Common myeloid progenitor, CD34-positive (primary cell): Measurements from ENCODE around the gene RSF1.

Source experiments
- CTCF ChIA-PET: fragments of 350-600 bp; sonication (Branson Sonifier 250); formaldehyde crosslinking; loops from one replicate; lab custom pipeline; 2021; ENCODE audit warnings: antibody characterized with exemption; lab: Charles Lee
- POLR2A ChIA-PET: fragments of 350-600 bp; sonication (Branson Sonifier 250); formaldehyde crosslinking; loops from one replicate; lab custom pipeline; 2021; ENCODE audit warnings: antibody characterized with exemption; lab: Charles Lee
- DNase-seq, 3 donors: peaks; one replicate each; pipeline versions ENCODE4 v3.0.0 to v3.0.0-alpha.2; 2013
- H3K27ac ChIP-seq, 2 experiments: 1 replicate in 1 of 2; 2 replicates in 1 of 2; pipeline ENCODE4 v1.7.0; 2013; ENCODE audit warnings: inconsistent platforms in 2 of 2, low read length in 2 of 2, mild to moderate bottlenecking in 2 of 2, low read depth in 1 of 2, moderate library complexity in 1 of 2; ENCODE audit not compliant: severe bottlenecking in 2 of 2, insufficient read depth in 1 of 2, poor library complexity in 1 of 2
- H3K27me3 ChIP-seq, 5 experiments: replicated peaks in 2 of 5; 1 replicate in 3 of 5; 2 replicates in 2 of 5; pipeline versions ENCODE4 v1.6.1 to v1.7.0; 2013; ENCODE audit warnings: low read length in 4 of 5, mild to moderate bottlenecking in 2 of 5, moderate library complexity in 2 of 5, inconsistent platforms in 1 of 5; ENCODE audit not compliant: insufficient read depth in 5 of 5, control insufficient read depth in 4 of 5
- H3K36me3 ChIP-seq, 4 experiments: 1 replicate in 2 of 4; 2 replicates in 2 of 4; pipeline versions ENCODE4 v1.6.1 to v1.7.0; 2013; ENCODE audit warnings: low read length in 3 of 4, control low read depth in 1 of 4, mild to moderate bottlenecking in 1 of 4; ENCODE audit not compliant: control insufficient read depth in 4 of 4, insufficient read depth in 4 of 4
- H3K4me1 ChIP-seq, 4 experiments: 1 replicate in 3 of 4; 2 replicates in 1 of 4; pipeline versions ENCODE4 v1.6.1 to v1.7.1; 2013; ENCODE audit warnings: low read length in 3 of 4, mild to moderate bottlenecking in 3 of 4, control low read depth in 1 of 4, inconsistent platforms in 1 of 4, moderate library complexity in 1 of 4; ENCODE audit not compliant: control insufficient read depth in 4 of 4, insufficient read depth in 4 of 4; ENCODE audit errors: control extremely low read depth in 1 of 4
- H3K4me3 ChIP-seq, 7 experiments: 1 replicate in 4 of 7; 2 replicates in 3 of 7; pipeline versions ENCODE4 v1.5.1 to v1.7.0; 2013; ENCODE audit warnings: mild to moderate bottlenecking in 7 of 7, low read length in 6 of 7, moderate library complexity in 6 of 7, inconsistent platforms in 2 of 7, low read depth in 2 of 7, control low read depth in 1 of 7; ENCODE audit not compliant: insufficient read depth in 4 of 7, control insufficient read depth in 1 of 7; ENCODE audit errors: extremely low read depth in 1 of 7
- H3K9me3 ChIP-seq, 5 experiments: 1 replicate in 4 of 5; 2 replicates in 1 of 5; pipeline versions ENCODE4 v1.6.1 to v1.7.1; 2013; ENCODE audit warnings: low read length in 4 of 5, mild to moderate bottlenecking in 2 of 5, inconsistent platforms in 1 of 5, low read depth in 1 of 5, moderate library complexity in 1 of 5; ENCODE audit not compliant: control insufficient read depth in 4 of 5, insufficient read depth in 2 of 5; ENCODE audit errors: control extremely low read depth in 1 of 5
- WGBS: methylation state at CpG from one replicate; pipeline ENCODE4 v1.1.5; 2013; ENCODE audit not compliant: insufficient coverage; 5-methylcytosine and 5-hydroxymethylcytosine counted together

RSF1 gene

DNA sequence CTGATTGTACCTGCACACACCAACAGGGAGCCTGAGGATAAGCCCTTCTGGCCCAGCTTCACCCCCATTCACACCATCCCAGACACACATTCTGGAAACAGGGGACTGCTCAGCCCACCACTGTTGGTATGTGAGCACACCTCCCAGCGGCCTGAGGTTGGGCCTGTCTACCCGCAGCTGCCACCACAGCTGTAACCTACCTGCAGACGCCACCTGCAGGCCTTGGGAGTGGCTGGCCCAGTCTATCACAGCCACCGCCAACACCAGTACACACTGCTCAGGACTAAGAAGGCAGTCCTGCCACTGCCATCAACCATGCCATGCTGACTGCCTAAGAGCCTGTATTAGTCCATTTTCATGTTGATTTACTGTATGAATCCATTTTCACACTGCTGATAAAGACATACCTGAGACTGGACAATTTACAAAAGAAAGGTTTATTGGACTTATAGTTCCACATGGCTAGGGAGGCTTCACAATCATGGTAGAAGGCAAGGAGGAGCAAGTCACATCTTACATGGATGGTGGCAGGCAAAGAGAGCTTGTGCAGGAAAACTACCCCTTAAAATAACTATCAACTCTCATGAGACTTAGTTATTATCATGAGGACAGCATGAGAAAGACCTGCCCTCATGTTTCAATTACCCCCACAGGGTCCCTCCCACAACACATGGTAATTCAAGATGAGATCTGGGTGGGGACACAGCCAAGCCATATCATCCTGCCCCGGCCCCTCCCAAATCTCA, 30.6 kb downstream of the RSF1 start:
- POLR2A ChIA-PET, result interaction anchor here (0.7 kb wide), 1 partner anchor 33 kb away, joined by 3 read pairs; no protein-coding TSS in a partner anchor
- H3K27ac ChIP-seq, result no peak overlapping the region

DNA sequence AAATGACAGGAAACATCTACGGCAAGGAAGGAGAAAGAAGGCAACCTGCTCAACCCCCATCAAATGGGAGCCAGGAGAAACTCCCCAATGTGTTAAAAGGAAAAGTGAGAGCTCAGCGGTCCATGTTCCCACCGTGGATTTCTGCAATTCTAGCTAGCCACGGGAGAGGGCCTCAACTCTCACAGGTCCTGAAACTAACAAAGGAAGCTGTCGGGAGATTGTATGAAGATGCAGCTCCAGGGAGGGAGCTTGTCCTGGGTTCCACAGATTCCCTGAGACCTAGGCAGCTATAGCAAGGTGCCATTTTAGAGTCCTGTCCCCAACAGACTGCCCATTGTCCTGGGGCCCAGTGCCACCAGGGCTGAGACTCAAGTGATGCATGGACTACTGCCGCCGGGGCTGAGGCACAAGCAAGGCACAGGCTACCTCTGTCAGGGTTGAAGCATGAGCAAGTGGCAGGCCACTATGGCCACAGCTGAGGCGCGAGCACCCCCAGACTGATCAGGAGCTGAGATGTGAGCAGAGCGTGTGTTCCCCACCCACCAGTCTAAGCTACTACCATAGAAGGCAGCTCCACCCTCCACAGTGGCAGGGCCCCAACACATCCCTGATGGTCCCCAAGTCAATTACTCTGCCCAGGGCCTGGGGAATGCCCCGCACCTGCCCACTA, 31.3 kb downstream of the RSF1 start:
- Histone ChIP-seq H3K27ac (no peak overlapping the region), H3K36me3 (peaks cover 8 to 24% (median 14%) of the 10 kb centered on the region in 4 experiments), H3K9me3 (peaks cover 3 to 21% (median 12%) of the 10 kb centered on the region in 5 experiments), H3K4me1 (no peaks in the 10 kb centered on the region), H3K27me3 (no peaks in the 10 kb centered on the region), H3K4me3 (no peak overlapping the region)
- CTCF ChIA-PET, result interaction anchor here (0.9 to 1.6 kb wide), 5 partner anchors 9 to 210 kb away, joined by 3 to 5 read pairs (median 3); partner anchors contain the start of gene INTS4
- WGBS, result 93% methylated on average over 11 of the region's 11 CpGs
- POLR2A ChIA-PET, result interaction anchor here (0.6 to 1.0 kb wide), 4 partner anchors 11 to 518 kb away, joined by 3 read pairs; no protein-coding TSS in a partner anchor
- DNase-seq, result no peak

More for the DNA sequence above, 30.6 kb downstream of the RSF1 start:
- DNase-seq, result no peak
- CTCF ChIA-PET, result interaction anchor here (0.9 to 1.6 kb wide), 6 partner anchors 8 to 209 kb away, joined by 3 to 5 read pairs (median 3); partner anchors contain the start of gene INTS4
- Histone ChIP-seq H3K4me1 (no peaks in the 10 kb centered on the region), H3K27me3 (no peaks in the 10 kb centered on the region), H3K4me3 (no peak overlapping the region), H3K36me3 (peaks cover 7 to 24% (median 14%) of the 10 kb centered on the region in 4 experiments), H3K9me3 (peaks cover 3 to 22% (median 12%) of the 10 kb centered on the region in 5 experiments)
- 96% methylated on average over 5 of the region's 5 CpGs for WGBS

DNA sequence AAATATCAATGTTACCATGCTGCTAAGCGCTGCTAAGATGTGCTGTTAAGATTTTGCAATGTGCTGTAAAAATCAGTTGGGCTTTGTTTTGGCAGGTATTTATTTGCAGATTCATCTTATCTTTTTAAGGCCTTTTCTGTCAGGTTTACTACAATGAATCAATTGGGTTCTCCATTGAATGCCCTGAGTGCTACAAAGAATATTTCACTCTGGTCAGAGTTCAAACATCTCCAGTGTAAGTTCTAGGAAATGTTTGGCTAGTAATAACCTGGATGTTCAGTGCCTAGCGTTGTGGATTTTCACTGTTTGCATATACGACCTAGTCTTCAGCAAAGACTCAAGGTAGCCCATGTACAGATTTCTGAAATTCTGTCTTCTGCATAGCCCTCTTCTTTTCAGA, 36.0 kb downstream of the RSF1 start:
- CTCF ChIA-PET, result no interaction called here

DNA sequence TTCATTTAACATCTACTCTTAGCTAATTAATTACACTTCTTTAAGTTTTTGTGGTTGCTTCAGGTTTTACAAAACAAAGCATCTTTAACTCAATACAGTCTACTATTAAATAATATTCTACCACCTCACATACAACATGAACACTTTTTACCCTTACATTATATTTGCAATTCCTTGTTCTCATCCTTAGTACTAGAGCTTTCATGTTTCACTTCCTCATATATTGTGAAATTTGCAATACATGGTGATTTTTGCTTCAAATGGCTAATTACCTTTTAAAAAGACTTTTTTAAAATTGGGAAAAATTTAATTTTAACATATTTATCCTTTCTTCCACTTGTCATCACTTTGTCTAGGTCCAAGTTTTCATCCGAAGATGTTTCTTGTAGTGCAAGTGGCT, 37.5 kb downstream of the RSF1 start:
- no peak for DNase-seq
- CTCF ChIA-PET, result interaction anchor here (1.0 to 1.1 kb wide), 2 partner anchors 14 to 16 kb away, joined by 3 to 4 read pairs; no protein-coding TSS in a partner anchor
- WGBS, result no CpG with 5 or more reads among the region's 1 CpG
- POLR2A ChIA-PET, result no interaction called here
- Histone ChIP-seq H3K36me3 (peaks cover 0 to 3% (median under 1%) of the 10 kb centered on the region in 4 experiments), H3K27ac (no peak overlapping the region), H3K4me3 (no peak overlapping the region), H3K27me3 (no peaks in the 10 kb centered on the region), H3K4me1 (no peaks in the 10 kb centered on the region), H3K9me3 (no peaks in the 10 kb centered on the region)

More for the DNA sequence above, 36.0 kb downstream of the RSF1 start:
- WGBS, result 94% methylated on average over 3 of the region's 3 CpGs
- POLR2A ChIA-PET, result no interaction called here
- H3K4me3 ChIP-seq, result no peak overlapping the region
- H3K36me3 ChIP-seq, result peaks cover under 1 to 3% (median 2%) of the 10 kb centered on the region in 4 experiments
- H3K27ac ChIP-seq, result no peak overlapping the region
- no peak for DNase-seq
- H3K4me1 ChIP-seq, result no peaks in the 10 kb centered on the region
- H3K9me3 ChIP-seq, result no peaks in the 10 kb centered on the region
- no peaks in the 10 kb centered on the region for H3K27me3 ChIP-seq

DNA sequence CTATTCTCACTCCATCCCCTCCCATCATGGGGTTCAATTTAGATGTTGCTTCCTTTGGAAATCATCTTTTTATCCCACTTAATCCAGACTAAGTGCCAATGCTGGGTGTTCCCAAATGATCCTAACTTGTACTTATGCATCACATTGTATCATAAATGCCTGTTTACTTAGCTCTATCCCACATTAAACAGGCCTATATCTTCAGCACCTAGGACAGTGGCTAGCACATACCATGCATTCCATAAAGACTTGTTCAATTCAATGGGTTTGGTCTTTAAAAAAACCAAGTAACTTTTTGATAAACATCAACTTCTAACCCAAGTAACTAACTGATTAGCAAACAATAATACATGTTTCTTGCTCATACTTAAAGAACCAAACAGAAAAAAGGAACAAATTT, 40.6 kb downstream of the RSF1 start:
- peaks cover 0 to 5% (median 4%) of the 10 kb centered on the region in 4 experiments for H3K36me3 ChIP-seq
- CTCF ChIA-PET, result interaction anchor here (1.8 kb wide), 1 partner anchor 17 kb away, joined by 4 read pairs; no protein-coding TSS in a partner anchor
- H3K4me3 ChIP-seq, result no peak overlapping the region
- no peaks in the 10 kb centered on the region for H3K9me3 ChIP-seq
- H3K27me3 ChIP-seq, result no peaks in the 10 kb centered on the region
- no peaks in the 10 kb centered on the region for H3K4me1 ChIP-seq
- POLR2A ChIA-PET, result no interaction called here
- no peak overlapping the region for H3K27ac ChIP-seq
- peak in 1 of 3 donors; percentile 26 for DNase-seq

DNA sequence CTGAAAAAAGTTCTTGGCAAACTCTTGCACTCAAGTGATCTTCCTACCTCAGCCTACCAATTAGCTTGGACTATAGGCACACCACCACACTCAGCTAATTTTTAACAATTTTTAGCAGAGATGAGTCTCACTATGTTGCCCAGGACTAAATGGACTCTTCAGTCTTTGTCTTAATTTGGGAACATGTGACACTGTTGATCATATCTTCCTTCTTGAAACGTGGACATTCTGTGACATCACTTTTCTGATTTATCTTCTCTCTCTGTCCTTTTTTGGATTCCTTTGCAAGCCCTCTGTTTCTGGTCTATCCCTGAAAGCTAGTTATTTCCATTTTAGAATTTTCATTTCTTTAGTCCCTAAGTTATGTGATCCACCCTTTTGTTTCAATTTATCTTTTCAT, 42.0 kb downstream of the RSF1 start:
- Histone ChIP-seq H3K9me3 (no peaks in the 10 kb centered on the region), H3K27ac (no peak overlapping the region), H3K27me3 (no peaks in the 10 kb centered on the region), H3K4me1 (no peaks in the 10 kb centered on the region), H3K36me3 (peaks cover 0 to 5% (median 1%) of the 10 kb centered on the region in 4 experiments), H3K4me3 (no peak overlapping the region)
- 25% methylated on average over 1 of the region's 1 CpG for WGBS
- ChIA-PET CTCF (interaction anchor here (0.9 to 1.8 kb wide), 3 partner anchors 10 to 67 kb away, joined by 3 to 4 read pairs (median 3); no protein-coding TSS in a partner anchor), POLR2A (interaction anchor here (0.6 kb wide), 1 partner anchor 10 kb away, joined by 3 read pairs; no protein-coding TSS in a partner anchor)
- DNase-seq, result no peak
